Measurements from ENCODE around the gene UBXN2A.

UBXN2A gene

GRCh38 chr2:24045511-24046508 lies 105.5 kb downstream of the UBXN2A start:
- peak overlapping the region; percentile 90 for H3K4me3 ChIP-seq (ENCODE audit: low read length, poor library complexity, severe bottlenecking)
- no peaks in the 10 kb centered on the region for H3F3A ChIP-seq (ENCODE audit: low read depth)
- H4K20me1 ChIP-seq (ENCODE audit: insufficient read depth, low read length, poor library complexity, severe bottlenecking) = no peaks in the 10 kb centered on the region
- peaks cover 21% of the 10 kb centered on the region for H3K4me1 ChIP-seq (ENCODE audit: insufficient read depth, low read length, poor library complexity, severe bottlenecking)
- H3K36me3 ChIP-seq (ENCODE audit: insufficient read depth, low read length) = no peaks in the 10 kb centered on the region
- peak overlapping the region; percentile 84 for H3K9ac ChIP-seq (ENCODE audit: low read depth, low read length, poor library complexity, severe bottlenecking)
- H3K4me2 ChIP-seq (ENCODE audit: low read depth, low read length, poor library complexity, severe bottlenecking) = peak overlapping the region; percentile 95
- no peak overlapping the region for H2AFZ ChIP-seq (ENCODE audit: low read length)
- peaks cover 19% of the 10 kb centered on the region for H3K79me2 ChIP-seq (ENCODE audit: insufficient read depth, low read length)
- TF ChIP-seq, protein P1, sequence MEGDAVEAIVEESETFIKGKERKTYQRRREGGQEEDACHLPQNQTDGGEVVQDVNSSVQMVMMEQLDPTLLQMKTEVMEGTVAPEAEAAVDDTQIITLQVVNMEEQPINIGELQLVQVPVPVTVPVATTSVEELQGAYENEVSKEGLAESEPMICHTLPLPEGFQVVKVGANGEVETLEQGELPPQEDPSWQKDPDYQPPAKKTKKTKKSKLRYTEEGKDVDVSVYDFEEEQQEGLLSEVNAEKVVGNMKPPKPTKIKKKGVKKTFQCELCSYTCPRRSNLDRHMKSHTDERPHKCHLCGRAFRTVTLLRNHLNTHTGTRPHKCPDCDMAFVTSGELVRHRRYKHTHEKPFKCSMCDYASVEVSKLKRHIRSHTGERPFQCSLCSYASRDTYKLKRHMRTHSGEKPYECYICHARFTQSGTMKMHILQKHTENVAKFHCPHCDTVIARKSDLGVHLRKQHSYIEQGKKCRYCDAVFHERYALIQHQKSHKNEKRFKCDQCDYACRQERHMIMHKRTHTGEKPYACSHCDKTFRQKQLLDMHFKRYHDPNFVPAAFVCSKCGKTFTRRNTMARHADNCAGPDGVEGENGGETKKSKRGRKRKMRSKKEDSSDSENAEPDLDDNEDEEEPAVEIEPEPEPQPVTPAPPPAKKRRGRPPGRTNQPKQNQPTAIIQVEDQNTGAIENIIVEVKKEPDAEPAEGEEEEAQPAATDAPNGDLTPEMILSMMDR (conservative IDR thresholded peaks at IDR 0.05; ENCODE audit: low read length) = no peak
- no peak for TF ChIP-seq EZH2phosphoT487 (IDR thresholded peaks at IDR 0.05; ENCODE audit: borderline replicate concordance)
- no peaks in the 10 kb centered on the region for H3K9me3 ChIP-seq (ENCODE audit: insufficient read depth, low read depth, low read length)
- no peaks in the 10 kb centered on the region for H3K27me3 ChIP-seq (ENCODE audit: insufficient read depth, low read length, poor library complexity, severe bottlenecking)
- H3K9me2 ChIP-seq (replicated peaks; ENCODE audit: low read depth, low read length) = no peaks in the 10 kb centered on the region

DNA sequence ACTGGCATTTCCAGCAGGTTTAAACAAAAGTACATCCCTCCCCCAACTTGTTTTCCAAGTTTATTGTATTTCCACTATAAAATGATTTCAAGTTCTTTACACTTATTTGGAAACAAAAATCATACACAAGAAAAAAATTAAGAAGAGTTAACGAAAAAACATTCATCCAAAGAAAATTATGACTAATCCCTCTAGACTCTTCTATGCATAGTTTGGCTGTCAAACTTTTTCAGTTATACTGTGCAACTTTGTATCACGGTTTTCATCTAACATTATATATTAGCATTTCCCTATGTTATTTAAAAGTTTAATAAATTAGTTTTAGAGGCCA lies 106.3 kb downstream of the UBXN2A start:
- H3K9ac ChIP-seq (ENCODE audit: low read depth, low read length, poor library complexity, severe bottlenecking) = peak overlapping the region; percentile 84
- peaks cover 21% of the 10 kb centered on the region for H3K4me1 ChIP-seq (ENCODE audit: insufficient read depth, low read length, poor library complexity, severe bottlenecking)
- no peaks in the 10 kb centered on the region for H3K36me3 ChIP-seq (ENCODE audit: insufficient read depth, low read length)
- H3F3A ChIP-seq (ENCODE audit: low read depth) = no peaks in the 10 kb centered on the region
- peak overlapping the region; percentile 89 for H2AFZ ChIP-seq (ENCODE audit: low read length)
- TF ChIP-seq EZH2phosphoT487 (IDR thresholded peaks at IDR 0.05; ENCODE audit: borderline replicate concordance) = no peak
- TF ChIP-seq, protein P1 (conservative IDR thresholded peaks at IDR 0.05; ENCODE audit: low read length) = no peak
- peak overlapping the region; percentile 95 for H3K4me2 ChIP-seq (ENCODE audit: low read depth, low read length, poor library complexity, severe bottlenecking)
- H3K79me2 ChIP-seq (ENCODE audit: insufficient read depth, low read length) = peaks cover 19% of the 10 kb centered on the region
- no peaks in the 10 kb centered on the region for H3K9me3 ChIP-seq (ENCODE audit: insufficient read depth, low read depth, low read length)
- H3K27me3 ChIP-seq (ENCODE audit: insufficient read depth, low read length, poor library complexity, severe bottlenecking) = no peaks in the 10 kb centered on the region
- H4K20me1 ChIP-seq (ENCODE audit: insufficient read depth, low read length, poor library complexity, severe bottlenecking) = no peaks in the 10 kb centered on the region
- H3K9me2 ChIP-seq (replicated peaks; ENCODE audit: low read depth, low read length) = no peaks in the 10 kb centered on the region
- peak overlapping the region; percentile 90 for H3K4me3 ChIP-seq (ENCODE audit: low read length, poor library complexity, severe bottlenecking)

DNA sequence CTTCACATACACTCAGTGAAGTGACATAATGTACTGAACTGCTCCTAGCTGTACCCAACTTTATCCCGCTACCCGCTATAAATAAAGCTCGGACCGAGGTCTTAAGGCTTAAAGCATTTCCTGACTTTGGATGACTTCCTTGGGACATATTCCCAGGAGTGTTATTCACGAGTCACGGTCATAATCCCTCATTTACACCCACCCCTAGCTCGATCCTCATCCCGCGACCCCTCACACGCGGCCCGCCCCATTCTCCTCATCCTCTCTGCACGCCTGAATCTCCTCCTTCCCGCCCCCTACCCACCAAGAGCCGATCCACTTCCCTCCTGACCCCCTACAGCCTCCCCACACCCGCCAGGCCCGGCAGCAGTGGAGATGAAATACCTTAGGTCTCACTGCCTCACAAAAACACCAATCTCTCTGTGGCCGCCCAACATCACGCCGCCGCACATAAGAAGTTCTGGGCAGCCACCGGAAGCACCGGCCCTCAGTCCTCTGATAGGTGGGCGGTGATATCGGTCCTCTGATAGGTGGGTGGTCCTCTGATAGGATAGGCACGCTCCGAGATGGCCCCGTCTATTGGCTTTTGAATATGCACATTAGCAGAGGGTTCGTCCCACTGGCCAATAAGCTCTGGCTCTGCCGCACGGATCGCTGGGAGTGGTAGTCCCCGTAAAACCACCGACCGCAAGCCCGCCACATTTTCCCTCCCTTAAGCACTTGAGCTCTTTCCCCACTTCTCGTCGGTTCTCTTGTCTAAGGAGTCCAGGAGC lies 106.9 kb downstream of the UBXN2A start, which contains the start of gene WDCP:
Gene WDCP, minus strand, starts transcription at position 462 of the 773 bp plus-strand sequence. CDS start 7,897 bp downstream, outside the sequence.
- peak within 1 kb of the TSS; percentile 84 for H3K9ac ChIP-seq (ENCODE audit: low read depth, low read length, poor library complexity, severe bottlenecking)
- H2AFZ ChIP-seq (ENCODE audit: low read length) = peak within 1 kb of the TSS; percentile 96
- no peaks in the 10 kb centered on the region for H3K27me3 ChIP-seq (ENCODE audit: insufficient read depth, low read length, poor library complexity, severe bottlenecking)
- no peaks in the 10 kb centered on the region for H3K9me3 ChIP-seq (ENCODE audit: insufficient read depth, low read depth, low read length)
- no peaks in the 10 kb centered on the region for H3K36me3 ChIP-seq (ENCODE audit: insufficient read depth, low read length)
- peaks cover 19% of the 10 kb centered on the region for H3K79me2 ChIP-seq (ENCODE audit: insufficient read depth, low read length)
- H4K20me1 ChIP-seq (ENCODE audit: insufficient read depth, low read length, poor library complexity, severe bottlenecking) = no peaks in the 10 kb centered on the region
- peaks cover 21% of the 10 kb centered on the region for H3K4me1 ChIP-seq (ENCODE audit: insufficient read depth, low read length, poor library complexity, severe bottlenecking)
- TF ChIP-seq, protein P1 (conservative IDR thresholded peaks at IDR 0.05; ENCODE audit: low read length) = no peak
- no peak for TF ChIP-seq EZH2phosphoT487 (IDR thresholded peaks at IDR 0.05; ENCODE audit: borderline replicate concordance)
- no peaks in the 10 kb centered on the region for H3K9me2 ChIP-seq (replicated peaks; ENCODE audit: low read depth, low read length)
- H3K4me2 ChIP-seq (ENCODE audit: low read depth, low read length, poor library complexity, severe bottlenecking) = peak within 1 kb of the TSS; percentile 95
- no peaks in the 10 kb centered on the region for H3F3A ChIP-seq (ENCODE audit: low read depth)
- peak within 1 kb of the TSS; percentile 90 for H3K4me3 ChIP-seq (ENCODE audit: low read length, poor library complexity, severe bottlenecking)
